Bronchial epithelial cell (primary cell): ENCODE measurements around the gene CELF5. TPM values are rescaled to one million over a fixed set of nuclear protein-coding genes. Genes with fewer than 3 reads are reported as not detected.

ENCODE experiments used
- DNase-seq: peaks from one replicate; pipeline ENCODE4 v3.0.0-alpha.2; 2010; ENCODE audit warnings: low read depth
- FAIRE-seq: peaks from 2 replicates; lab custom pipeline; 2011; peaks lifted over from hg19 to GRCh38; lab: Jason Lieb, UNC
- H3K27me3 ChIP-seq: 2 replicates; pipeline ENCODE4 v1.5.1; 2011; ENCODE audit warnings: low read length; ENCODE audit not compliant: control insufficient read depth, insufficient read depth
- H3K36me3 ChIP-seq: 2 replicates; pipeline ENCODE4 v1.5.1; 2011; ENCODE audit warnings: low read length; ENCODE audit not compliant: control insufficient read depth, insufficient read depth
- H3K4me3 ChIP-seq: 2 replicates; pipeline ENCODE4 v1.5.1; 2011; ENCODE audit warnings: mild to moderate bottlenecking, low read depth, low read length, control low read depth
- CTCF ChIP-seq: IDR thresholded peaks from 2 replicates; pipeline ENCODE4 v1.5.1; 2011; ENCODE audit warnings: mild to moderate bottlenecking, moderate library complexity, low read length, control low read depth, inconsistent platforms; ENCODE audit not compliant: insufficient read depth, severe bottlenecking
- total RNA-seq: library from RNA; depleted of rRNA; stranded (reverse); fragments of >200 nt; gene quantifications from 2 replicates; pipeline ENCODE4 v1.2.1, GENCODE V29; 2014

CELF5 gene
- total RNA-seq, 1 donor from 2014 or later, result not detected

GRCh38 chr19:3239367-3239766 is 14.9 kb downstream of the CELF5 start:
- FAIRE-seq (no peak), DNase-seq (no peak)
- H3K27me3 ChIP-seq, result no peaks in the 10 kb centered on the region
- H3K36me3 ChIP-seq, result no peaks in the 10 kb centered on the region
- H3K4me3 ChIP-seq, result no peak overlapping the region
- no peak for TF ChIP-seq CTCF

- no peak for TF ChIP-seq CTCF
- FAIRE-seq (peak; percentile 100), DNase-seq (peak; percentile 47)
Measured at GRCh38 chr19:3243819-3244700, 19.6 kb downstream of the CELF5 start.

GRCh38 chr19:3245050-3245449 is 20.6 kb downstream of the CELF5 start:
- DNase-seq, result no peak
- no peak for FAIRE-seq
- TF ChIP-seq CTCF, result no peak
- no peaks in the 10 kb centered on the region for H3K36me3 ChIP-seq
- H3K4me3 ChIP-seq, result no peak overlapping the region
- H3K27me3 ChIP-seq, result no peaks in the 10 kb centered on the region

More at GRCh38 chr19:3243819-3244700, 19.6 kb downstream of the CELF5 start:
- Histone ChIP-seq H3K27me3 (no peaks in the 10 kb centered on the region), H3K36me3 (no peaks in the 10 kb centered on the region), H3K4me3 (no peak overlapping the region)

- Histone ChIP-seq H3K27me3 (no peaks in the 10 kb centered on the region), H3K36me3 (no peaks in the 10 kb centered on the region), H3K4me3 (no peak overlapping the region)
- TF ChIP-seq CTCF, result no peak
- FAIRE-seq (no peak), DNase-seq (no peak)
Measured at GRCh38 chr19:3248728-3249326, 24.4 kb downstream of the CELF5 start.

GRCh38 chr19:3249408-3249807 is 24.9 kb downstream of the CELF5 start:
- FAIRE-seq, result no peak
- no peak for TF ChIP-seq CTCF
- no peak for DNase-seq
- Histone ChIP-seq H3K27me3 (no peaks in the 10 kb centered on the region), H3K4me3 (no peak overlapping the region), H3K36me3 (no peaks in the 10 kb centered on the region)
